Sigmoid colon (tissue), 7 donors: ENCODE results near the gene IL27RA. TPM values are rescaled to one million over a fixed set of nuclear protein-coding genes. Genes with fewer than 3 reads are reported as not detected.

Experiments used
- DNase-seq: peaks from one replicate; pipeline ENCODE4 v3.0.0-alpha.2; 2019
- H3K27ac ChIP-seq, 4 donors: fragments of 200-600 bp; sonication (generic); one replicate each; pipeline ENCODE4 v1.5.1; 2016 to 2019; ENCODE audit warnings: mild to moderate bottlenecking in 1 of 4
- H3K27me3 ChIP-seq, 3 donors: fragments of 200-600 bp; sonication (generic); one replicate each; pipeline ENCODE4 v1.5.1; 2019; ENCODE audit warnings: mild to moderate bottlenecking in 1 of 3
- H3K36me3 ChIP-seq, 4 donors: fragments of 200-600 bp; sonication (generic); one replicate each; pipeline ENCODE4 v1.5.1; 2016 to 2019
- H3K4me1 ChIP-seq, 4 donors: fragments of 200-600 bp; sonication (generic); one replicate each; pipeline ENCODE4 v1.5.1; 2017 to 2019
- H3K4me3 ChIP-seq, 4 donors: fragments of 200-600 bp; sonication (generic); one replicate each; pipeline ENCODE4 v1.5.1; 2017 to 2019; ENCODE audit warnings: mild to moderate bottlenecking in 2 of 4, moderate library complexity in 1 of 4
- H3K9me3 ChIP-seq, 4 donors: fragments of 200-600 bp in 3 of 4; sonication (generic) in 3 of 4; one replicate each; pipeline versions ENCODE4 v1.5.1 to v1.6.1; 2013 to 2019
- CTCF ChIP-seq, 4 experiments: fragments of 450-650 bp in 3 of 4; fragments of 200-600 bp in 1 of 4; IDR thresholded peaks; one replicate each; pipeline ENCODE4 v1.5.1; 2016 to 2019; ENCODE audit warnings: antibody characterized with exemption in 4 of 4, mild to moderate bottlenecking in 3 of 4, moderate library complexity in 2 of 4
- EP300 ChIP-seq, 4 donors: sonication (generic); formaldehyde crosslinking; IDR thresholded peaks; one replicate each; pipeline ENCODE4 v1.6.1; 2017; ENCODE audit warnings: antibody characterized with exemption in 4 of 4
- POLR2A ChIP-seq, 2 donors: fragments of 450-650 bp; IDR thresholded peaks; one replicate each; pipeline ENCODE4 v1.6.1; 2016; ENCODE audit warnings: antibody characterized with exemption in 2 of 2, mild to moderate bottlenecking in 2 of 2, moderate library complexity in 2 of 2
- POLR2AphosphoS5 ChIP-seq, 4 donors: sonication (generic); formaldehyde crosslinking; IDR thresholded peaks; one replicate each; pipeline ENCODE4 v1.6.1; 2017; ENCODE audit warnings: antibody characterized with exemption in 4 of 4
- WGBS, 2 donors: extraction: QIAGEN DNeasy Blood & Tissue Kit; methylation state at CpG; one replicate each; pipeline ENCODE4 v1.1.7; 2013; 5-methylcytosine and 5-hydroxymethylcytosine counted together
- intact Hi-C: fragments of 100-400 bp; cut with DNase I; formaldehyde crosslinking; loops from one replicate; pipeline ENCODE4 v1.15.1; 2023
- polyA plus RNA-seq, 3 donors: library from polyadenylated mRNA; stranded (reverse); fragments of 200-250 nt; gene quantifications; one replicate each; pipeline ENCODE4 v1.2.3, GENCODE V29; 2013
- total RNA-seq, 4 donors: library from RNA; depleted of rRNA; stranded (reverse); fragments of >200 nt; gene quantifications; one replicate each; pipeline ENCODE4 v1.1.0, GENCODE V29; 2016
- donor health status: healthy with polysubstance abuse.
- donor health status: Bipolar disorder and iron deficiency.
- donor health status: healthy.

IL27RA gene
- total and polyA plus RNA-seq, 7 donors = 0.60 to 10.3 (median 1.5) TPM

GRCh38 chr19:14061751-14062557, 30.4 kb downstream of the IL27RA start, which contains the start of gene PALM3:
Gene PALM3, minus strand, starts transcription at chr19:14062076. Its CDS starts 96 bp downstream, at chr19:14061980.
- H3K36me3 ChIP-seq = no peaks in the 10 kb centered on the region
- H3K27me3 ChIP-seq = peaks cover 14 to 60% (median 51%) of the 10 kb centered on the region in 3 donors
- 24 to 69% methylated on average over 19 of the region's 19 CpGs for WGBS, 2 donors
- H3K4me3 ChIP-seq = no peak within 1 kb of the TSS
- H3K9me3 ChIP-seq = no peaks in the 10 kb centered on the region
- peaks cover 0 to 15% (median 8%) of the 10 kb centered on the region in 4 donors for H3K4me1 ChIP-seq
- DNase-seq = no peak
- no peak within 1 kb of the TSS for H3K27ac ChIP-seq
- no peak for TF ChIP-seq POLR2A (IDR thresholded peaks at IDR 0.05)
- no peak for TF ChIP-seq CTCF (IDR thresholded peaks at IDR 0.05)
- no peak for TF ChIP-seq EP300 (IDR thresholded peaks at IDR 0.05)
- TF ChIP-seq POLR2AphosphoS5 (IDR thresholded peaks at IDR 0.05) = no peak
- intact Hi-C loops = no loop called here

DNA sequence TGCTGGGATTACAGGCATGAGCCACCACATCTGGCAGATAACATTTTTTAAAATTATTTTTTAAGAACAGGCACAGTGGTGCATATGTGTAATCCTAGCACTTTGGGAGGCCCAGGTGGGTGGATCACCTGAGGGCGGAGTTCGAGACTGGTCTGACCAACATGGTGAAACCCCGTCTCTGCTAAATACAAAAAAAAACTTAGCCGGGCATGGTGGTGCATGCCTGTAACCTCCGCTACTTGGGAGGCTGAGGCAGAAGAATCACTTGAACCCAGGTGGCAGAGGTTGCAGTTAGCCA, 30.9 kb downstream of the IL27RA start:
- TF ChIP-seq POLR2AphosphoS5 (IDR thresholded peaks at IDR 0.05) (no peak), CTCF (IDR thresholded peaks at IDR 0.05) (no peak), EP300 (IDR thresholded peaks at IDR 0.05) (no peak), POLR2A (IDR thresholded peaks at IDR 0.05) (no peak)
- Histone ChIP-seq H3K4me1 (peaks cover 0 to 9% (median 5%) of the 10 kb centered on the region in 4 donors), H3K36me3 (no peaks in the 10 kb centered on the region), H3K27me3 (peaks cover 10 to 54% (median 46%) of the 10 kb centered on the region in 3 donors), H3K27ac (no peak overlapping the region), H3K9me3 (no peaks in the 10 kb centered on the region), H3K4me3 (no peak overlapping the region)
- intact Hi-C loops = no loop called here
- 64 to 85% methylated on average over 5 of the region's 5 CpGs for WGBS, 2 donors
- no peak for DNase-seq

DNA sequence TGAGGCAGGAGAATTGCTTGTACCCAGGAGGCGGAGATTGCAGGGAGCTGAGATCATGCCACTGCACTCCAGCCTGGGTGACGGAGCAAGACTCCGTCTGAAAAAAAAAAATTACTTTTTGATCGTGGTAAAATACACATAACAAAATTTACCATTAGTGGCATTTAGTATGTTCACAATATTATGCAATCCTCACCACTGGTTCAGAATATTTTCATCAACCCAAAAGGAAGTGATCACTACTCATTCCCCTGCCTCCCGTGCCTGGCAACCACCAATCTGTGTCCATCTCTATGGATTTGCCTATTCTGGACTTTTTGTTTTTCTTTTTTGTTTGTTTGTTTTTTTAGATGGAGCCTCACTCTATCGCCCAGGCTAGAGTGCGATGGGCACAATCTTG, 31.5 kb downstream of the IL27RA start:
- Histone ChIP-seq H3K4me1 (peaks cover 0 to 3% (median 0%) of the 10 kb centered on the region in 4 donors), H3K27me3 (peaks cover 5 to 48% (median 40%) of the 10 kb centered on the region in 3 donors), H3K36me3 (no peaks in the 10 kb centered on the region), H3K4me3 (no peak overlapping the region), H3K9me3 (no peaks in the 10 kb centered on the region), H3K27ac (no peak overlapping the region)
- no peak for DNase-seq
- intact Hi-C loops = no loop called here
- TF ChIP-seq POLR2A (IDR thresholded peaks at IDR 0.05) (no peak), POLR2AphosphoS5 (IDR thresholded peaks at IDR 0.05) (no peak), CTCF (IDR thresholded peaks at IDR 0.05) (no peak), EP300 (IDR thresholded peaks at IDR 0.05) (no peak)
- WGBS, 2 donors = 83 to 84% methylated on average over 7 of the region's 7 CpGs

DNA sequence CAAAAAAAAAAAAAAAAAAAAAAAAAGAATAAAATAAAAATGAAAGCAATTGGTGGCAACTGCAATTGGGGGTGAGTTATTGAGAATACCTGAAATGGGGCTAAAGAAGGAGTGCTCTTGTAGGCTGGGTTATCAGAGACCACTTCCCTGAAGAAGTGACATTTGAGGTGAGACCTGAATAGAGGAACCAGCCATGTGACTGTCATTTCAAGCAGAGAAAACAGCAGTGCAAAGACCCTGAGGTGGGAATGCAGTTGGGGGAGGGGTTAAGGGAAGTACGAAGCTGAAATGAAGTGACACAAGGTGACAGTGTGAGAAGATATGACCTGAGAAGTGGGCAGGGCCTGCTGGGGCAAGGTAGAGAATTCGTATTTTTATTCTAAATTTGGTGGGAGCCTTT, 34.6 kb downstream of the IL27RA start:
- DNase-seq = no peak
- WGBS, 2 donors = 74 to 75% methylated on average over 2 of the region's 2 CpGs
- no peak overlapping the region for H3K4me3 ChIP-seq
- H3K27ac ChIP-seq = no peak overlapping the region
- intact Hi-C loops = no loop called here
- H3K36me3 ChIP-seq = no peaks in the 10 kb centered on the region
- H3K4me1 ChIP-seq = no peaks in the 10 kb centered on the region
- TF ChIP-seq POLR2AphosphoS5 (IDR thresholded peaks at IDR 0.05) = no peak
- TF ChIP-seq EP300 (IDR thresholded peaks at IDR 0.05) = no peak
- TF ChIP-seq POLR2A (IDR thresholded peaks at IDR 0.05) = no peak
- no peak for TF ChIP-seq CTCF (IDR thresholded peaks at IDR 0.05)
- no peaks in the 10 kb centered on the region for H3K9me3 ChIP-seq
- peaks cover 5 to 18% (median 9%) of the 10 kb centered on the region in 3 donors for H3K27me3 ChIP-seq
